Heart left ventricle (tissue), 13 donors: ENCODE data around the gene SLC14A1.
A peak's percentile ranks its signal among the peaks of the same experiment; 100 is the strongest.

Source experiments
- POLR2A ChIP-seq, 2 donors: fragments of 450-650 bp; IDR thresholded peaks; one replicate each; pipeline ENCODE4 v1.6.1; 2017; ENCODE audit warnings: antibody characterized with exemption in 2 of 2, mild to moderate bottlenecking in 2 of 2, moderate library complexity in 2 of 2
- TF ChIP-seq, protein P1 (sequence below), 12 donors: fragments of 200-600 bp; sonication (generic) in 4 of 12; IDR thresholded peaks; one replicate each; pipeline versions ENCODE4 v1.5.0 to v1.8.0; 2018 to 2022; ENCODE audit warnings: antibody characterized with exemption in 12 of 12, mild to moderate bottlenecking in 5 of 12
- donor health status: ischemic (EF 13 %, LVEDD 7.1; RV severe dilation, severe dysfunction).
- donor health status: DM: no; HTN: yes; CAD: no.
- donor health status: DM: no; HTN: no; CAD: no.
- donor health status: ischemic (EF 25% LVEDD 6.9; RV normal size, moderate dysfunction).
- donor health status: ischemic (EF 25% LVEDD 5.7; RV mildly dilated, moderate dysfunction).
- donor health status: ischemic (EF 35%, LVEDD 5.7; RV mildly dilated, moderate dysfunction).
- donor health status: nonischemic (EF 11% LVEDD 7.7; RV severe dilation, severe dysfunction).
- donor health status: DM: yes; HTN: yes; CAD: no.
- donor health status: PGD.
- donor health status: ischemic (EF 29% LVEDD 5.4; RV normal size, mild dysfunction).
- donor health status: nonischemic (EF 23%, LVEDD 6.1; RV moderate dilation, normal function).

DNA sequence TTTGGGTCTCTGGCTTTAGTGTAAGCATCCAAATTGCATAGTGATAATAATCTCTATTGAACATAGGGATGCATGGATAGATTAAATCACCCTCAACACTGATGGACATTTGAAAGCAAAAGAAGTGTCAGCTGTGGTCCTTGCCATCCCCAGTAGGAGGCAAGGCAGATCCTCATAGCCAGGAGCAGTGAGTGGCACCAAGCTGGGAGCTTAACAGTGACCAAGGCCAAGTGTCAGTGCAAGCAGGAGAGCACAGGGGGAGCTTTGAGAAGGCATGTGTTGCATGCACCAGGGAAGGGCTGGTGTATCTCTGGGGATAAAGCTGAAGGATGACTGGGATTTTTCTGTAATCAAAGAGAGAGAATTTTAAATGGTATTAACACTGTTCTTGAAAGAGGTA is 14.7 kb downstream of the SLC14A1 start:
- TF ChIP-seq, protein P1, sequence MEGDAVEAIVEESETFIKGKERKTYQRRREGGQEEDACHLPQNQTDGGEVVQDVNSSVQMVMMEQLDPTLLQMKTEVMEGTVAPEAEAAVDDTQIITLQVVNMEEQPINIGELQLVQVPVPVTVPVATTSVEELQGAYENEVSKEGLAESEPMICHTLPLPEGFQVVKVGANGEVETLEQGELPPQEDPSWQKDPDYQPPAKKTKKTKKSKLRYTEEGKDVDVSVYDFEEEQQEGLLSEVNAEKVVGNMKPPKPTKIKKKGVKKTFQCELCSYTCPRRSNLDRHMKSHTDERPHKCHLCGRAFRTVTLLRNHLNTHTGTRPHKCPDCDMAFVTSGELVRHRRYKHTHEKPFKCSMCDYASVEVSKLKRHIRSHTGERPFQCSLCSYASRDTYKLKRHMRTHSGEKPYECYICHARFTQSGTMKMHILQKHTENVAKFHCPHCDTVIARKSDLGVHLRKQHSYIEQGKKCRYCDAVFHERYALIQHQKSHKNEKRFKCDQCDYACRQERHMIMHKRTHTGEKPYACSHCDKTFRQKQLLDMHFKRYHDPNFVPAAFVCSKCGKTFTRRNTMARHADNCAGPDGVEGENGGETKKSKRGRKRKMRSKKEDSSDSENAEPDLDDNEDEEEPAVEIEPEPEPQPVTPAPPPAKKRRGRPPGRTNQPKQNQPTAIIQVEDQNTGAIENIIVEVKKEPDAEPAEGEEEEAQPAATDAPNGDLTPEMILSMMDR (IDR thresholded peaks at IDR 0.05): peak in 1 of 12 donors; percentile 9
- TF ChIP-seq POLR2A (IDR thresholded peaks at IDR 0.05): no peak
